GM12878 (cell line): ENCODE results near the gene GALK1. TPM values are rescaled to one million over a fixed set of nuclear protein-coding genes. Genes with fewer than 3 reads are reported as not detected.
A peak's percentile ranks its signal among the peaks of the same experiment; 100 is the strongest.

ENCODE experiments used
- CBX5 ChIP-seq: sonication (generic); IDR thresholded peaks from 2 replicates; pipeline ENCODE4 v1.6.1; 2016; ENCODE audit warnings: low read depth, moderate library complexity, mild to moderate bottlenecking, inconsistent platforms
- CREM ChIP-seq: IDR thresholded peaks from 2 replicates; pipeline ENCODE4 v1.6.1; 2014; ENCODE audit warnings: antibody characterized with exemption, low read depth
- JUND ChIP-seq: IDR thresholded peaks from 2 replicates; pipeline ENCODE4 v1.6.1; 2012; ENCODE audit warnings: low read depth, mild to moderate bottlenecking, low read length, improper control_type of control experiment, moderate library complexity
- KDM1A ChIP-seq: fragments of 200-600 bp; sonication (generic); IDR thresholded peaks from 2 replicates; pipeline ENCODE4 v1.6.1; 2016; ENCODE audit warnings: borderline replicate concordance
- KLF5 ChIP-seq: fragments of 450-650 bp; IDR thresholded peaks from 2 replicates; pipeline ENCODE4 v1.6.1; 2014; ENCODE audit warnings: mild to moderate bottlenecking; ENCODE audit not compliant: partially characterized antibody
- PAX8 ChIP-seq: fragments of 450-650 bp; IDR thresholded peaks from 2 replicates; pipeline ENCODE4 v1.6.1; 2017; ENCODE audit warnings: mild to moderate bottlenecking, moderate library complexity
- RUNX3 ChIP-seq: IDR thresholded peaks from 2 replicates; pipeline ENCODE4 v1.6.1; 2012; ENCODE audit warnings: low read length, inconsistent platforms
- SIX5 ChIP-seq: IDR thresholded peaks from 2 replicates; pipeline ENCODE4 v1.6.1; 2011; ENCODE audit warnings: mild to moderate bottlenecking, low read depth, low read length, moderate library complexity; ENCODE audit not compliant: severe bottlenecking
- SMAD1 ChIP-seq: fragments of 450-650 bp; IDR thresholded peaks from 2 replicates; pipeline ENCODE4 v1.6.1; 2018; ENCODE audit warnings: mild to moderate bottlenecking, low read depth; ENCODE audit not compliant: partially characterized antibody
- YY1 ChIP-seq: IDR thresholded peaks from 2 replicates; pipeline ENCODE4 v1.6.1; 2011; ENCODE audit warnings: low read depth, mild to moderate bottlenecking, low read length
- polyA plus RNA-seq, 11 experiments: library from polyadenylated mRNA; depleted of rRNA in 4 of 11; unstranded in 6 of 11; stranded (reverse) in 5 of 11; fragments of >200 nt; fragmentation: Nextera tagmentation in 4 of 11; fragmentation: Illumina TruSeq in 1 of 11; extraction: Ambion mirVana in 4 of 11; extraction: Trizol in 1 of 11; gene quantifications; 1 replicate in 1 of 11; 2 replicates in 10 of 11; pipeline versions ENCODE4 v1.2.1 to v1.2.3, GENCODE V29; 2011 to 2016; ENCODE audit warnings: inconsistent platforms in 2 of 11, missing spikeins in 2 of 11, low read depth in 1 of 11
- total RNA-seq, 4 experiments: library from RNA; depleted of rRNA in 3 of 4; stranded (reverse); fragments of >200 nt in 3 of 4; fragmentation: Illumina TruSeq in 1 of 4; extraction: Trizol in 1 of 4; gene quantifications; 2 replicates each; pipeline versions ENCODE4 v1.2.1 to v1.2.3, GENCODE V29; 2013 to 2021
- TF ChIP-seq, protein P1 (sequence below): IDR thresholded peaks from 2 replicates; pipeline ENCODE4 v1.6.1; 2011; ENCODE audit warnings: borderline replicate concordance, low read depth, mild to moderate bottlenecking, moderate library complexity, low read length; ENCODE audit not compliant: insufficient read depth, poor library complexity, severe bottlenecking
- TF ChIP-seq, protein P2 (sequence below): fragments of 450-650 bp; IDR thresholded peaks from 2 replicates; pipeline ENCODE4 v1.6.1; 2017; ENCODE audit warnings: mild to moderate bottlenecking, moderate library complexity
- TF ChIP-seq, protein P3 (sequence below): fragments of 450-650 bp; IDR thresholded peaks from 2 replicates; pipeline ENCODE4 v1.6.1; 2017; ENCODE audit warnings: mild to moderate bottlenecking
- TF ChIP-seq, protein P4 (sequence below): fragments of 450-650 bp; IDR thresholded peaks from 2 replicates; pipeline ENCODE4 v1.6.1; 2016; ENCODE audit warnings: mild to moderate bottlenecking, moderate library complexity, borderline replicate concordance
- TF ChIP-seq, protein P5 (sequence below): fragments of 450-650 bp; conservative IDR thresholded peaks from 2 replicates; pipeline ENCODE4 v1.6.1; 2017; ENCODE audit warnings: mild to moderate bottlenecking, moderate library complexity

The GALK1 gene
- total and polyA plus RNA-seq, 10 of the 15 experiments (the other 5 are each of a cell fraction or from before 2014, with no cell fraction given), result 0.21 to 43.8 (median 21.4) TPM

DNA sequence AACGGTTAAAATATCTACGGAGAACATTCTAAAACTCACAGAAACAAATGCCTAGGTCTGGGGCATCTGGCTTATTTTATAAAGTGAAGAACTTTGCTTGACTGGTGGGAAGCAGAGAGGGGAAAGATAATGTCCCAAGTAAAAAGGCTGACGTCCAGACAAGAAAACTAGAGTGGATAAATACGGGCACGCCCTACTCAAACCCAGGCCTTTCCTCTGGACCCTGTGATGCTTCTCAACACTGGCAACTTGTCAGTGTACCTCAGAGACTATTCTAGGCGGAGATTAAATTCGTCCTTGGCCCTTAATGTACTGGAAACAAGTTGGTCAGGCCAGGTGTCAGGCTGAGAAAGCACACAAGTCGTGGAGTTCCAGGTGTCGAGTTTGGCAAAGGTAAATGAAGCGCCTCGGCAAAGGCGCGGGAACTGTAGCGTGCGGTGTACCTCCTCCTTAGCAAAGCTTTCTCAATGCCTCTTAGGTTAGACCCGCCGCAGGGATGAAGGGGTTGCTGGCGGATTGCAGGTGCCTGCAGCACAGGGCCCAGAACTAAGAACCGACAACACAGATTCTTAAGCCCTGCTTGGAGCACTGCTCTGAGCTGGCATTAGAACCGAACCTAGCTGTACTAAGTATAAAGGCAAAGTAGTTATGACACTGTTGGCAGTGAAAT, 18.9 kb upstream of the GALK1 start (continued):
- TF ChIP-seq SIX5, result no peak
- TF ChIP-seq, protein P1, sequence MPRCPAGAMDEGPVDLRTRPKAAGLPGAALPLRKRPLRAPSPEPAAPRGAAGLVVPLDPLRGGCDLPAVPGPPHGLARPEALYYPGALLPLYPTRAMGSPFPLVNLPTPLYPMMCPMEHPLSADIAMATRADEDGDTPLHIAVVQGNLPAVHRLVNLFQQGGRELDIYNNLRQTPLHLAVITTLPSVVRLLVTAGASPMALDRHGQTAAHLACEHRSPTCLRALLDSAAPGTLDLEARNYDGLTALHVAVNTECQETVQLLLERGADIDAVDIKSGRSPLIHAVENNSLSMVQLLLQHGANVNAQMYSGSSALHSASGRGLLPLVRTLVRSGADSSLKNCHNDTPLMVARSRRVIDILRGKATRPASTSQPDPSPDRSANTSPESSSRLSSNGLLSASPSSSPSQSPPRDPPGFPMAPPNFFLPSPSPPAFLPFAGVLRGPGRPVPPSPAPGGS, result no peak
- TF ChIP-seq, protein P2, sequence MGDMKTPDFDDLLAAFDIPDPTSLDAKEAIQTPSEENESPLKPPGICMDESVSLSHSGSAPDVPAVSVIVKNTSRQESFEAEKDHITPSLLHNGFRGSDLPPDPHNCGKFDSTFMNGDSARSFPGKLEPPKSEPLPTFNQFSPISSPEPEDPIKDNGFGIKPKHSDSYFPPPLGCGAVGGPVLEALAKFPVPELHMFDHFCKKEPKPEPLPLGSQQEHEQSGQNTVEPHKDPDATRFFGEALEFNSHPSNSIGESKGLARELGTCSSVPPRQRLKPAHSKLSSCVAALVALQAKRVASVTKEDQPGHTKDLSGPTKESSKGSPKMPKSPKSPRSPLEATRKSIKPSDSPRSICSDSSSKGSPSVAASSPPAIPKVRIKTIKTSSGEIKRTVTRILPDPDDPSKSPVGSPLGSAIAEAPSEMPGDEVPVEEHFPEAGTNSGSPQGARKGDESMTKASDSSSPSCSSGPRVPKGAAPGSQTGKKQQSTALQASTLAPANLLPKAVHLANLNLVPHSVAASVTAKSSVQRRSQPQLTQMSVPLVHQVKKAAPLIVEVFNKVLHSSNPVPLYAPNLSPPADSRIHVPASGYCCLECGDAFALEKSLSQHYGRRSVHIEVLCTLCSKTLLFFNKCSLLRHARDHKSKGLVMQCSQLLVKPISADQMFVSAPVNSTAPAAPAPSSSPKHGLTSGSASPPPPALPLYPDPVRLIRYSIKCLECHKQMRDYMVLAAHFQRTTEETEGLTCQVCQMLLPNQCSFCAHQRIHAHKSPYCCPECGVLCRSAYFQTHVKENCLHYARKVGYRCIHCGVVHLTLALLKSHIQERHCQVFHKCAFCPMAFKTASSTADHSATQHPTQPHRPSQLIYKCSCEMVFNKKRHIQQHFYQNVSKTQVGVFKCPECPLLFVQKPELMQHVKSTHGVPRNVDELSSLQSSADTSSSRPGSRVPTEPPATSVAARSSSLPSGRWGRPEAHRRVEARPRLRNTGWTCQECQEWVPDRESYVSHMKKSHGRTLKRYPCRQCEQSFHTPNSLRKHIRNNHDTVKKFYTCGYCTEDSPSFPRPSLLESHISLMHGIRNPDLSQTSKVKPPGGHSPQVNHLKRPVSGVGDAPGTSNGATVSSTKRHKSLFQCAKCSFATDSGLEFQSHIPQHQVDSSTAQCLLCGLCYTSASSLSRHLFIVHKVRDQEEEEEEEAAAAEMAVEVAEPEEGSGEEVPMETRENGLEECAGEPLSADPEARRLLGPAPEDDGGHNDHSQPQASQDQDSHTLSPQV, result 0 out of 2 replicates have a peak, but pooled peaks have one; percentile 43
- 0 out of 2 replicates have a peak, but pooled peaks have one; percentile 28 for TF ChIP-seq PAX8
- TF ChIP-seq, protein P3, sequence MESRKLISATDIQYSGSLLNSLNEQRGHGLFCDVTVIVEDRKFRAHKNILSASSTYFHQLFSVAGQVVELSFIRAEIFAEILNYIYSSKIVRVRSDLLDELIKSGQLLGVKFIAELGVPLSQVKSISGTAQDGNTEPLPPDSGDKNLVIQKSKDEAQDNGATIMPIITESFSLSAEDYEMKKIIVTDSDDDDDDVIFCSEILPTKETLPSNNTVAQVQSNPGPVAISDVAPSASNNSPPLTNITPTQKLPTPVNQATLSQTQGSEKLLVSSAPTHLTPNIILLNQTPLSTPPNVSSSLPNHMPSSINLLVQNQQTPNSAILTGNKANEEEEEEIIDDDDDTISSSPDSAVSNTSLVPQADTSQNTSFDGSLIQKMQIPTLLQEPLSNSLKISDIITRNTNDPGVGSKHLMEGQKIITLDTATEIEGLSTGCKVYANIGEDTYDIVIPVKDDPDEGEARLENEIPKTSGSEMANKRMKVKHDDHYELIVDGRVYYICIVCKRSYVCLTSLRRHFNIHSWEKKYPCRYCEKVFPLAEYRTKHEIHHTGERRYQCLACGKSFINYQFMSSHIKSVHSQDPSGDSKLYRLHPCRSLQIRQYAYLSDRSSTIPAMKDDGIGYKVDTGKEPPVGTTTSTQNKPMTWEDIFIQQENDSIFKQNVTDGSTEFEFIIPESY, result peak; percentile 67; the same call in 1 of the 2 replicates
- no peak for TF ChIP-seq YY1
- TF ChIP-seq JUND, result no peak
- no peak for TF ChIP-seq CREM
- no peak for TF ChIP-seq RUNX3
- no peak for TF ChIP-seq KDM1A
- TF ChIP-seq, protein P4, sequence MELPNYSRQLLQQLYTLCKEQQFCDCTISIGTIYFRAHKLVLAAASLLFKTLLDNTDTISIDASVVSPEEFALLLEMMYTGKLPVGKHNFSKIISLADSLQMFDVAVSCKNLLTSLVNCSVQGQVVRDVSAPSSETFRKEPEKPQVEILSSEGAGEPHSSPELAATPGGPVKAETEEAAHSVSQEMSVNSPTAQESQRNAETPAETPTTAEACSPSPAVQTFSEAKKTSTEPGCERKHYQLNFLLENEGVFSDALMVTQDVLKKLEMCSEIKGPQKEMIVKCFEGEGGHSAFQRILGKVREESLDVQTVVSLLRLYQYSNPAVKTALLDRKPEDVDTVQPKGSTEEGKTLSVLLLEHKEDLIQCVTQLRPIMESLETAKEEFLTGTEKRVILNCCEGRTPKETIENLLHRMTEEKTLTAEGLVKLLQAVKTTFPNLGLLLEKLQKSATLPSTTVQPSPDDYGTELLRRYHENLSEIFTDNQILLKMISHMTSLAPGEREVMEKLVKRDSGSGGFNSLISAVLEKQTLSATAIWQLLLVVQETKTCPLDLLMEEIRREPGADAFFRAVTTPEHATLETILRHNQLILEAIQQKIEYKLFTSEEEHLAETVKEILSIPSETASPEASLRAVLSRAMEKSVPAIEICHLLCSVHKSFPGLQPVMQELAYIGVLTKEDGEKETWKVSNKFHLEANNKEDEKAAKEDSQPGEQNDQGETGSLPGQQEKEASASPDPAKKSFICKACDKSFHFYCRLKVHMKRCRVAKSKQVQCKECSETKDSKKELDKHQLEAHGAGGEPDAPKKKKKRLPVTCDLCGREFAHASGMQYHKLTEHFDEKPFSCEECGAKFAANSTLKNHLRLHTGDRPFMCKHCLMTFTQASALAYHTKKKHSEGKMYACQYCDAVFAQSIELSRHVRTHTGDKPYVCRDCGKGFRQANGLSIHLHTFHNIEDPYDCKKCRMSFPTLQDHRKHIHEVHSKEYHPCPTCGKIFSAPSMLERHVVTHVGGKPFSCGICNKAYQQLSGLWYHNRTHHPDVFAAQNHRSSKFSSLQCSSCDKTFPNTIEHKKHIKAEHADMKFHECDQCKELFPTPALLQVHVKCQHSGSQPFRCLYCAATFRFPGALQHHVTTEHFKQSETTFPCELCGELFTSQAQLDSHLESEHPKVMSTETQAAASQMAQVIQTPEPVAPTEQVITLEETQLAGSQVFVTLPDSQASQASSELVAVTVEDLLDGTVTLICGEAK, result peak; percentile 75
- TF ChIP-seq, protein P5, sequence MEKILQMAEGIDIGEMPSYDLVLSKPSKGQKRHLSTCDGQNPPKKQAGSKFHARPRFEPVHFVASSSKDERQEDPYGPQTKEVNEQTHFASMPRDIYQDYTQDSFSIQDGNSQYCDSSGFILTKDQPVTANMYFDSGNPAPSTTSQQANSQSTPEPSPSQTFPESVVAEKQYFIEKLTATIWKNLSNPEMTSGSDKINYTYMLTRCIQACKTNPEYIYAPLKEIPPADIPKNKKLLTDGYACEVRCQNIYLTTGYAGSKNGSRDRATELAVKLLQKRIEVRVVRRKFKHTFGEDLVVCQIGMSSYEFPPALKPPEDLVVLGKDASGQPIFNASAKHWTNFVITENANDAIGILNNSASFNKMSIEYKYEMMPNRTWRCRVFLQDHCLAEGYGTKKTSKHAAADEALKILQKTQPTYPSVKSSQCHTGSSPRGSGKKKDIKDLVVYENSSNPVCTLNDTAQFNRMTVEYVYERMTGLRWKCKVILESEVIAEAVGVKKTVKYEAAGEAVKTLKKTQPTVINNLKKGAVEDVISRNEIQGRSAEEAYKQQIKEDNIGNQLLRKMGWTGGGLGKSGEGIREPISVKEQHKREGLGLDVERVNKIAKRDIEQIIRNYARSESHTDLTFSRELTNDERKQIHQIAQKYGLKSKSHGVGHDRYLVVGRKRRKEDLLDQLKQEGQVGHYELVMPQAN, result peak; percentile 50; the same call in 1 of the 2 replicates
- TF ChIP-seq SMAD1, result no peak
- no peak for TF ChIP-seq KLF5
- TF ChIP-seq CBX5, result no peak
